Activated CD4-positive, alpha-beta T cell treated with anti-CD3 and anti-CD28 coated beads, Interleukin-2, Interleukin-4, amounts not matched to agents 100 ng/mL and 50 ng/mL, durations not matched to agents 16 hours and 8 hours (primary cell): ENCODE data around the gene TH.

Experiments
- DNase-seq: peaks from one replicate; pipeline ENCODE4 v3.0.0-alpha.2; 2020; ENCODE audit warnings: low spot score

TH gene

GRCh38 chr11:2171591-2172003 lies at the start of gene TH:
TSS of gene TH (minus strand) at chr11:2171815. CDS start at chr11:2171786, 29 bp downstream.
- no peak for DNase-seq

GRCh38 chr11:2221024-2221423 lies 49.4 kb upstream of the TH start:
- DNase-seq = no peak

GRCh38 chr11:2220173-2220771 lies 48.7 kb upstream of the TH start:
- no peak for DNase-seq

GRCh38 chr11:2219318-2220017 lies 47.9 kb upstream of the TH start:
- DNase-seq = no peak

- DNase-seq = no peak
Observed at GRCh38 chr11:2218031-2218633, 46.5 kb upstream of the TH start.

GRCh38 chr11:2217211-2218030 lies 45.8 kb upstream of the TH start:
- no peak for DNase-seq

- no peak for DNase-seq
Observed at GRCh38 chr11:2216400-2217064, 44.9 kb upstream of the TH start.

GRCh38 chr11:2215561-2216399 lies 44.2 kb upstream of the TH start:
- no peak for DNase-seq

- no peak for DNase-seq
Observed at GRCh38 chr11:2215230-2215560, 43.6 kb upstream of the TH start.

- DNase-seq = no peak
Observed at GRCh38 chr11:2214527-2215229, 43.1 kb upstream of the TH start.

GRCh38 chr11:2213890-2214526 lies 42.4 kb upstream of the TH start:
- no peak for DNase-seq

GRCh38 chr11:2213384-2213842 lies 41.8 kb upstream of the TH start:
- peak; percentile 24 for DNase-seq

- no peak for DNase-seq
Observed at GRCh38 chr11:2212411-2213251, 41.0 kb upstream of the TH start.

- no peak for DNase-seq
Observed at GRCh38 chr11:2211113-2211971, 39.7 kb upstream of the TH start.

GRCh38 chr11:2210366-2211112 lies 38.9 kb upstream of the TH start:
- DNase-seq = no peak

GRCh38 chr11:2209900-2210321 lies 38.3 kb upstream of the TH start:
- DNase-seq = no peak

GRCh38 chr11:2209370-2209801 lies 37.8 kb upstream of the TH start:
- no peak for DNase-seq
